GM21381 (cell line): ENCODE data around the gene GDI2.
"Not testable (repeated sequence)": the region's sequence is repeated elsewhere in the genome, so short reads cannot be mapped to it uniquely, and the experiment has no call there.

Experiments
- ATAC-seq: cut with Tn5 transposase; IDR thresholded peaks from one replicate; pipeline ENCODE4 v1.9.1; 2021; ENCODE audit warnings: mild to moderate bottlenecking, moderate library complexity; ENCODE audit not compliant: unreplicated experiment

Gene GDI2

GRCh38 chr10:5788969-5789368 lies 24.3 kb downstream of the GDI2 start:
- no peak for ATAC-seq

GRCh38 chr10:5783300-5783699 lies 29.9 kb downstream of the GDI2 start:
- ATAC-seq = no peak

- ATAC-seq = no peak
Measured at GRCh38 chr10:5782174-5782573, 31.1 kb downstream of the GDI2 start.

- ATAC-seq = no peak
Measured at GRCh38 chr10:5779730-5780129, 33.5 kb downstream of the GDI2 start.

GRCh38 chr10:5777758-5778157 lies 35.5 kb downstream of the GDI2 start:
- ATAC-seq = not testable (repeated sequence)

- no peak for ATAC-seq
Measured at GRCh38 chr10:5776881-5777197, 36.4 kb downstream of the GDI2 start.

- ATAC-seq = no peak
Measured at GRCh38 chr10:5776136-5776880, 36.9 kb downstream of the GDI2 start.

GRCh38 chr10:5775685-5776084 lies 37.5 kb downstream of the GDI2 start:
- no peak for ATAC-seq

GRCh38 chr10:5774987-5775620 lies 38.1 kb downstream of the GDI2 start:
- no peak for ATAC-seq

GRCh38 chr10:5766189-5766588 lies 47.0 kb downstream of the GDI2 start:
- no peak for ATAC-seq

- no peak for ATAC-seq
Measured at GRCh38 chr10:5765617-5766016, 47.6 kb downstream of the GDI2 start.

- ATAC-seq = no peak
Measured at GRCh38 chr10:5764422-5765297, 48.6 kb downstream of the GDI2 start.

GRCh38 chr10:5762531-5762930 lies 50.7 kb downstream of the GDI2 start:
- no peak for ATAC-seq

- no peak for ATAC-seq
Measured at GRCh38 chr10:5761220-5761619, 52.0 kb downstream of the GDI2 start.

- ATAC-seq = no peak
Measured at GRCh38 chr10:5760515-5760914, 52.7 kb downstream of the GDI2 start.

- no peak for ATAC-seq
Measured at GRCh38 chr10:5758927-5759326, 54.3 kb downstream of the GDI2 start.

GRCh38 chr10:5757766-5758517 lies 55.3 kb downstream of the GDI2 start:
- no peak for ATAC-seq

- ATAC-seq = no peak
Measured at GRCh38 chr10:5752301-5752871, 60.8 kb downstream of the GDI2 start.

GRCh38 chr10:5751601-5752253 lies 61.5 kb downstream of the GDI2 start:
- ATAC-seq = no peak

- ATAC-seq = no peak
Measured at GRCh38 chr10:5748394-5748803, 64.8 kb downstream of the GDI2 start.
